GM23248 (cell line): ENCODE measurements around the gene KATNB1. TPM values are rescaled to one million over a fixed set of nuclear protein-coding genes. Genes with fewer than 3 reads are reported as not detected.

Experiments used
- DNase-seq: peaks from one replicate; pipeline ENCODE4 v3.0.0-alpha.2; 2015
- H2AFZ ChIP-seq: fragments of 200-600 bp; sonication (generic); 2 replicates; pipeline ENCODE4 v1.6.1; 2016; ENCODE audit warnings: antibody characterized with exemption
- H3F3A ChIP-seq: fragments of 200-600 bp; sonication (generic); 2 replicates; pipeline ENCODE4 v1.6.1; 2016; ENCODE audit warnings: mild to moderate bottlenecking, antibody characterized with exemption, mixed run types; ENCODE audit not compliant: insufficient read depth
- H3K27ac ChIP-seq: fragments of 200-600 bp; sonication (generic); 2 replicates; pipeline ENCODE4 v1.5.1; 2016; ENCODE audit warnings: mild to moderate bottlenecking
- H3K27me3 ChIP-seq: fragments of 200-600 bp; sonication (generic); replicated peaks from 2 replicates; pipeline ENCODE4 v1.6.1; 2016; ENCODE audit warnings: mild to moderate bottlenecking; ENCODE audit not compliant: insufficient read depth
- H3K36me3 ChIP-seq: fragments of 200-600 bp; sonication (generic); 2 replicates; pipeline ENCODE4 v1.6.1; 2016; ENCODE audit warnings: low read depth, mild to moderate bottlenecking
- H3K4me1 ChIP-seq: fragments of 200-600 bp; sonication (generic); 2 replicates; pipeline ENCODE4 v1.6.1; 2016; ENCODE audit warnings: mild to moderate bottlenecking; ENCODE audit not compliant: insufficient read depth
- H3K4me2 ChIP-seq: fragments of 200-600 bp; sonication (generic); one replicate; pipeline ENCODE4 v1.6.1; 2016; ENCODE audit warnings: mild to moderate bottlenecking; ENCODE audit not compliant: unreplicated experiment
- H3K4me3 ChIP-seq: fragments of 200-600 bp; sonication (generic); 2 replicates; pipeline ENCODE4 v1.5.1; 2016; ENCODE audit warnings: mild to moderate bottlenecking
- H3K79me2 ChIP-seq: fragments of 200-600 bp; sonication (generic); 2 replicates; pipeline ENCODE4 v1.6.1; 2016; ENCODE audit warnings: mild to moderate bottlenecking; ENCODE audit not compliant: insufficient read depth
- H3K9ac ChIP-seq: fragments of 200-600 bp; sonication (generic); 2 replicates; pipeline ENCODE4 v1.6.1; 2016; ENCODE audit warnings: mild to moderate bottlenecking
- H3K9me2 ChIP-seq: fragments of 200-600 bp; sonication (generic); 2 replicates; pipeline ENCODE4 v1.6.1; 2016; ENCODE audit warnings: mixed run types, mild to moderate bottlenecking, moderate library complexity; ENCODE audit not compliant: insufficient read depth
- H3K9me3 ChIP-seq: fragments of 200-600 bp; sonication (generic); one replicate; pipeline ENCODE4 v1.6.1; 2017; ENCODE audit warnings: low read depth
- H4K20me1 ChIP-seq: fragments of 200-600 bp; sonication (generic); 2 replicates; pipeline ENCODE4 v1.6.0; 2016; ENCODE audit not compliant: insufficient read depth
- EZH2 ChIP-seq: fragments of 200-600 bp; sonication (generic); IDR thresholded peaks from 2 replicates; pipeline ENCODE4 v1.6.1; 2018; ENCODE audit warnings: antibody characterized with exemption, mild to moderate bottlenecking; ENCODE audit not compliant: insufficient read depth, poor library complexity, severe bottlenecking
- EZH2phosphoT487 ChIP-seq: fragments of 200-600 bp; sonication (generic); IDR thresholded peaks from 2 replicates; pipeline ENCODE4 v1.6.1; 2018; ENCODE audit warnings: antibody characterized with exemption, moderate library complexity, mild to moderate bottlenecking, low read depth; ENCODE audit not compliant: insufficient read depth
- WGBS, 2 experiments: methylation state at CpG; one replicate each; pipeline ENCODE4 v1.1.6; 2015 to 2017; ENCODE audit warnings: low lambda C conversion rate in 2 of 2, low coverage in 1 of 2; ENCODE audit errors: missing lambda C conversion rate in 2 of 2; 5-methylcytosine and 5-hydroxymethylcytosine counted together
- in situ Hi-C: fragments of 300-500 bp; cut with MboI; formaldehyde crosslinking; loops from 2 replicates; pipeline ENCODE4 v1.15.0; 2020
- polyA plus RNA-seq: library from polyadenylated mRNA; unstranded; fragments of >200 nt; fragmentation: Nextera tagmentation; extraction: Ambion mirVana; gene quantifications from 2 replicates; pipeline ENCODE4 v1.2.1, GENCODE V29; 2016
- total RNA-seq: library from RNA; depleted of rRNA; stranded (reverse); fragments of >200 nt; shearing (Covaris generic); gene quantifications from 2 replicates; pipeline ENCODE4 v1.2.3, GENCODE V29; 2014

The KATNB1 gene
- total and polyA plus RNA-seq, 2 experiments from 2014 or later, result 19.3 to 20.2 TPM

GRCh38 chr16:57699899-57700298, 35.7 kb upstream of the KATNB1 start:
- no peak for TF ChIP-seq EZH2phosphoT487
- TF ChIP-seq EZH2, result no peak
- Histone ChIP-seq H3K4me2 (no peak overlapping the region), H4K20me1 (no peaks in the 10 kb centered on the region), H3K27ac (no peak overlapping the region), H3K9me3 (no peaks in the 10 kb centered on the region), H3K27me3 (peaks cover 10% of the 10 kb centered on the region), H3K36me3 (no peaks in the 10 kb centered on the region), H3K79me2 (no peaks in the 10 kb centered on the region), H3K9ac (no peak overlapping the region), H3K4me1 (no peaks in the 10 kb centered on the region), H3F3A (no peaks in the 10 kb centered on the region), H2AFZ (no peak overlapping the region), H3K9me2 (no peaks in the 10 kb centered on the region), H3K4me3 (no peak overlapping the region)
- in situ Hi-C loops, result no loop called here
- WGBS, 2 experiments, result 81 to 83% methylated on average over 7 of the region's 7 CpGs
- DNase-seq, result no peak

GRCh38 chr16:57700781-57701551, 34.6 kb upstream of the KATNB1 start:
- Histone ChIP-seq H3K4me1 (no peaks in the 10 kb centered on the region), H3K36me3 (no peaks in the 10 kb centered on the region), H3K27me3 (peaks cover 10% of the 10 kb centered on the region), H3K4me2 (no peak overlapping the region), H3K9me2 (no peaks in the 10 kb centered on the region), H3K27ac (no peak overlapping the region), H3K9me3 (no peaks in the 10 kb centered on the region), H4K20me1 (no peaks in the 10 kb centered on the region), H3K79me2 (no peaks in the 10 kb centered on the region), H3K9ac (no peak overlapping the region), H3K4me3 (no peak overlapping the region), H2AFZ (no peak overlapping the region), H3F3A (no peaks in the 10 kb centered on the region)
- TF ChIP-seq EZH2phosphoT487 (no peak), EZH2 (no peak)
- in situ Hi-C loops, result no loop called here
- DNase-seq, result no peak
- WGBS, 2 experiments, result 71 to 72% methylated on average over 10 of the region's 10 CpGs

- Histone ChIP-seq H3K4me2 (no peak overlapping the region), H3K9me3 (no peaks in the 10 kb centered on the region), H3K9me2 (no peaks in the 10 kb centered on the region), H2AFZ (no peak overlapping the region), H3K9ac (no peak overlapping the region), H3K27ac (no peak overlapping the region), H3K27me3 (peaks cover 10% of the 10 kb centered on the region), H3K4me3 (no peak overlapping the region), H3K4me1 (no peaks in the 10 kb centered on the region), H3F3A (no peaks in the 10 kb centered on the region), H3K79me2 (no peaks in the 10 kb centered on the region), H4K20me1 (no peaks in the 10 kb centered on the region), H3K36me3 (no peaks in the 10 kb centered on the region)
- DNase-seq, result no peak
- WGBS, 2 experiments, result 59 to 61% methylated on average over 23 of the region's 23 CpGs
- TF ChIP-seq EZH2phosphoT487, result no peak
- no peak for TF ChIP-seq EZH2
- in situ Hi-C loops, result no loop called here
These were observed 33.7 kb upstream of the KATNB1 start for GRCh38 chr16:57701759-57702371.

GRCh38 chr16:57703416-57704010, 32.1 kb upstream of the KATNB1 start:
- no peak overlapping the region for H3K4me3 ChIP-seq
- no peak overlapping the region for H3K27ac ChIP-seq

More at GRCh38 chr16:57703416-57704010, 32.1 kb upstream of the KATNB1 start:
- Histone ChIP-seq H3F3A (no peaks in the 10 kb centered on the region), H3K79me2 (no peaks in the 10 kb centered on the region), H3K4me2 (no peak overlapping the region), H3K27me3 (peaks cover 10% of the 10 kb centered on the region), H3K9me3 (no peaks in the 10 kb centered on the region), H4K20me1 (no peaks in the 10 kb centered on the region), H2AFZ (no peak overlapping the region), H3K9ac (no peak overlapping the region), H3K4me1 (no peaks in the 10 kb centered on the region), H3K9me2 (no peaks in the 10 kb centered on the region), H3K36me3 (no peaks in the 10 kb centered on the region)
- WGBS, 2 experiments, result 54 to 63% methylated on average over 11 of the region's 11 CpGs
- DNase-seq, result no peak
- TF ChIP-seq EZH2phosphoT487, result no peak
- TF ChIP-seq EZH2, result no peak
- in situ Hi-C loops, result no loop called here
